NCI-H1105 (cell line): ENCODE measurements around the gene RGPD3.
"Not testable (repeated sequence)": the region's sequence is repeated elsewhere in the genome, so short reads cannot be mapped to it uniquely, and the experiment has no call there.

Experiments
- DNase-seq: peaks from one replicate; lab custom pipeline; 2025; lab: John Stamatoyannopoulos, UW

Gene RGPD3

GRCh38 chr2:106479563-106479962 is 11.3 kb upstream of the RGPD3 start:
- DNase-seq, result not testable (repeated sequence)

GRCh38 chr2:106477647-106478046 is 9.4 kb upstream of the RGPD3 start:
- DNase-seq, result not testable (repeated sequence)

GRCh38 chr2:106470658-106471057 is 2.4 kb upstream of the RGPD3 start:
- not testable (repeated sequence) for DNase-seq

GRCh38 chr2:106467516-106467915 is 697 bp downstream of the RGPD3 start:
- DNase-seq, result not testable (repeated sequence)

GRCh38 chr2:106461882-106462281 is 6.3 kb downstream of the RGPD3 start:
- not testable (repeated sequence) for DNase-seq

GRCh38 chr2:106390680-106391079 is 77.5 kb downstream of the RGPD3 start:
- DNase-seq, result not testable (repeated sequence)

GRCh38 chr2:106388814-106389410 is 79.3 kb downstream of the RGPD3 start:
- DNase-seq, result not testable (repeated sequence)

GRCh38 chr2:106384548-106384947 is 83.7 kb downstream of the RGPD3 start:
- not testable (repeated sequence) for DNase-seq

- not testable (repeated sequence) for DNase-seq
Measured at GRCh38 chr2:106381867-106382266, 86.3 kb downstream of the RGPD3 start.

- DNase-seq, result not testable (repeated sequence)
Measured at GRCh38 chr2:106379567-106379966, 88.6 kb downstream of the RGPD3 start.

GRCh38 chr2:106369182-106369581 is 99.0 kb downstream of the RGPD3 start:
- DNase-seq, result not testable (repeated sequence)

- DNase-seq, result no peak
Measured at GRCh38 chr2:106366204-106366885, 101.9 kb downstream of the RGPD3 start.

- DNase-seq, result no peak
Measured at GRCh38 chr2:106363791-106364190, 104.4 kb downstream of the RGPD3 start.

GRCh38 chr2:106362789-106363188 is 105.4 kb downstream of the RGPD3 start:
- DNase-seq, result no peak

GRCh38 chr2:106359512-106359911 is 108.7 kb downstream of the RGPD3 start:
- no peak for DNase-seq

- DNase-seq, result no peak
Measured at GRCh38 chr2:106358521-106358920, 109.7 kb downstream of the RGPD3 start.

- no peak for DNase-seq
Measured at GRCh38 chr2:106358081-106358480, 110.1 kb downstream of the RGPD3 start.

GRCh38 chr2:106356291-106356690 is 111.9 kb downstream of the RGPD3 start:
- no peak for DNase-seq

GRCh38 chr2:106353676-106354075 is 114.5 kb downstream of the RGPD3 start:
- no peak for DNase-seq

- no peak for DNase-seq
Measured at GRCh38 chr2:106350980-106351379, 117.2 kb downstream of the RGPD3 start.

- no peak for DNase-seq
Measured at GRCh38 chr2:106344302-106344701, 123.9 kb downstream of the RGPD3 start.

- DNase-seq, result no peak
Measured at GRCh38 chr2:106343274-106343673, 124.9 kb downstream of the RGPD3 start.

- DNase-seq, result no peak
Measured at GRCh38 chr2:106342831-106343251, 125.4 kb downstream of the RGPD3 start.

- no peak for DNase-seq
Measured at GRCh38 chr2:106341666-106342065, 126.5 kb downstream of the RGPD3 start.
